Activated CD4-positive, alpha-beta memory T cell treated with anti-CD3 and anti-CD28 coated beads, Interleukin-2, amount 10 ng/mL, durations not matched to agents 7 days and 5 days (primary cell): ENCODE results near the gene TNS2. TPM values are rescaled to one million over a fixed set of nuclear protein-coding genes. Genes with fewer than 3 reads are reported as not detected.

ENCODE experiments used
- total RNA-seq, 2 experiments: library from RNA; stranded (reverse); gene quantifications; one replicate each; pipeline ENCODE4 v1.2.3, GENCODE V29; 2021

Gene TNS2
- total RNA-seq, 2 experiments from 2014 or later, result 0.78 to 0.83 TPM

Other genes with a start within 250 kb of the TNS2 start
- gene KRT4, start 235.9 kb upstream of the TNS2 start, total RNA-seq, result not detected
- gene KRT79, start 215.8 kb upstream of the TNS2 start, total RNA-seq, result not detected
- not detected for gene KRT78, start 201.1 kb upstream of the TNS2 start, total RNA-seq
- under 1 TPM; 0.33 to 0.65 TPM for gene KRT8, start 145.0 kb upstream of the TNS2 start, total RNA-seq
- 1 to 10 TPM; 2.2 to 2.8 TPM for gene KRT18, start 100.9 kb upstream of the TNS2 start, total RNA-seq
- gene EIF4B, start 43.6 kb upstream of the TNS2 start, total RNA-seq, result 100 to 1,000 TPM; 303 to 311 TPM
- 10 to 100 TPM; 31.2 to 31.3 TPM for gene SPRYD3, start 29.3 kb downstream of the TNS2 start, total RNA-seq
- gene IGFBP6, start 47.6 kb downstream of the TNS2 start, total RNA-seq, result 1 to 10 TPM in 1 of 2 experiments, under 1 TPM in 1; 0.38 to 1.2 TPM
- gene SOAT2, start 53.4 kb downstream of the TNS2 start, total RNA-seq, result 1 to 10 TPM; 1.4 to 1.5 TPM
- gene ZNF740, start 130.7 kb downstream of the TNS2 start, total RNA-seq, result 10 to 100 TPM; 33.7 to 45.5 TPM
- gene CSAD, start 130.9 kb downstream of the TNS2 start, total RNA-seq, result 10 to 100 TPM; 28.6 to 31.0 TPM
- 100 to 1,000 TPM; 780 to 786 TPM for gene ITGB7, start 157.2 kb downstream of the TNS2 start, total RNA-seq
- 10 to 100 TPM; 46.1 to 47.4 TPM for gene RARG, start 182.1 kb downstream of the TNS2 start, total RNA-seq
- 10 to 100 TPM; 88.4 to 90.2 TPM for gene ESPL1, start 218.2 kb downstream of the TNS2 start, total RNA-seq
- 100 to 1,000 TPM; 300 to 301 TPM for gene PFDN5, start 245.5 kb downstream of the TNS2 start, total RNA-seq
- gene MYG1, start 249.6 kb downstream of the TNS2 start, total RNA-seq, result 10 to 100 TPM; 49.0 to 53.7 TPM